Gastrocnemius medialis (tissue), 4 donors: ENCODE data around the gene SPRR2D.

Experiments used
- POLR2A ChIP-seq, 2 donors: fragments of 450-650 bp; IDR thresholded peaks; one replicate each; pipeline ENCODE4 v1.6.1; 2017; ENCODE audit warnings: antibody characterized with exemption in 2 of 2, mild to moderate bottlenecking in 2 of 2, moderate library complexity in 2 of 2
- TF ChIP-seq, protein P1 (sequence below), 5 experiments: fragments of 450-650 bp in 3 of 5; fragments of 200-600 bp in 2 of 5; sonication (generic) in 2 of 5; IDR thresholded peaks in 4 of 5; conservative IDR thresholded peaks in 1 of 5; 1 replicate in 4 of 5; 2 replicates in 1 of 5; pipeline ENCODE4 v1.5.1; 2016 to 2019; ENCODE audit warnings: antibody characterized with exemption in 5 of 5, mild to moderate bottlenecking in 3 of 5, moderate library complexity in 3 of 5

DNA sequence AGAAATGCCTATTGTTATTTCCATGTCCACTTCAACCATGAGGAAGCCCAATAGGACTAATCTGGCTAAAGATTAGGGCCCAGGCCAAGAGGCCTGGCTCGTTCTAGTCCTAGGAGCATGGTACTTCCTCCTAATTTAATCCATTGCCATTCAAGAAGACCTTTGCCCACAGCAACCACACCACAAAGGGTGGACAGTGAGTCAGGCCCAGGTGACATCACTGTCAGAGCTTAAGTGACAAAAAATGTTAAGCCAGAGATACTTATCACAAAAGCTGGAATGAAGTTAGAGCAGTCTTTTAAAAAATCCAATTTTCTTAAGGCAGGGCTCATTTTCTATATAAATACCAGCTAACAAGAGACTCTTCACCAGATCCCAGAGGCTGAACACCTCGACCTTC, 39.5 kb downstream of the SPRR2D start, which contains the start of gene SPRR3:
- TF ChIP-seq, protein P1, sequence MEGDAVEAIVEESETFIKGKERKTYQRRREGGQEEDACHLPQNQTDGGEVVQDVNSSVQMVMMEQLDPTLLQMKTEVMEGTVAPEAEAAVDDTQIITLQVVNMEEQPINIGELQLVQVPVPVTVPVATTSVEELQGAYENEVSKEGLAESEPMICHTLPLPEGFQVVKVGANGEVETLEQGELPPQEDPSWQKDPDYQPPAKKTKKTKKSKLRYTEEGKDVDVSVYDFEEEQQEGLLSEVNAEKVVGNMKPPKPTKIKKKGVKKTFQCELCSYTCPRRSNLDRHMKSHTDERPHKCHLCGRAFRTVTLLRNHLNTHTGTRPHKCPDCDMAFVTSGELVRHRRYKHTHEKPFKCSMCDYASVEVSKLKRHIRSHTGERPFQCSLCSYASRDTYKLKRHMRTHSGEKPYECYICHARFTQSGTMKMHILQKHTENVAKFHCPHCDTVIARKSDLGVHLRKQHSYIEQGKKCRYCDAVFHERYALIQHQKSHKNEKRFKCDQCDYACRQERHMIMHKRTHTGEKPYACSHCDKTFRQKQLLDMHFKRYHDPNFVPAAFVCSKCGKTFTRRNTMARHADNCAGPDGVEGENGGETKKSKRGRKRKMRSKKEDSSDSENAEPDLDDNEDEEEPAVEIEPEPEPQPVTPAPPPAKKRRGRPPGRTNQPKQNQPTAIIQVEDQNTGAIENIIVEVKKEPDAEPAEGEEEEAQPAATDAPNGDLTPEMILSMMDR (IDR thresholded peaks at IDR 0.05 in 4 of 5, conservative IDR thresholded peaks at IDR 0.05 in 1 of 5) = no peak
- TF ChIP-seq POLR2A (IDR thresholded peaks at IDR 0.05) = no peak
